Epidermal melanocyte (primary cell): Measurements from ENCODE around the gene FBXO31.
A peak's percentile ranks its signal among the peaks of the same experiment; 100 is the strongest.

ENCODE experiments used
- DNase-seq: peaks from one replicate; pipeline ENCODE4 v3.0.0; 2011; ENCODE audit warnings: low spot score; ENCODE audit not compliant: insufficient read length

FBXO31 gene

GRCh38 chr16:87383505-87384161 is at the start of gene FBXO31:
Gene FBXO31 (minus strand): TSS chr16:87383776. CDS start chr16:87383744, 32 bp downstream.
- DNase-seq: peak; percentile 68

- no peak for DNase-seq
Measured at GRCh38 chr16:87432330-87432915, 48.8 kb upstream of the FBXO31 start.

- no peak for DNase-seq
Measured at GRCh38 chr16:87431926-87432325, 48.4 kb upstream of the FBXO31 start.

GRCh38 chr16:87426423-87427215 is 43.0 kb upstream of the FBXO31 start:
- DNase-seq: no peak

GRCh38 chr16:87425941-87426340 is 42.4 kb upstream of the FBXO31 start:
- no peak for DNase-seq

- no peak for DNase-seq
Measured at GRCh38 chr16:87424266-87424665, 40.7 kb upstream of the FBXO31 start.

- no peak for DNase-seq
Measured at GRCh38 chr16:87423429-87423828, 39.9 kb upstream of the FBXO31 start.

- DNase-seq: no peak
Measured at GRCh38 chr16:87422106-87422505, 38.5 kb upstream of the FBXO31 start.

GRCh38 chr16:87421003-87421912 is 37.7 kb upstream of the FBXO31 start:
- DNase-seq: no peak

- no peak for DNase-seq
Measured at GRCh38 chr16:87420026-87421002, 36.7 kb upstream of the FBXO31 start.

GRCh38 chr16:87418644-87419043 is 35.1 kb upstream of the FBXO31 start:
- DNase-seq: no peak

- no peak for DNase-seq
Measured at GRCh38 chr16:87418216-87418615, 34.6 kb upstream of the FBXO31 start.

GRCh38 chr16:87417528-87417910 is 33.9 kb upstream of the FBXO31 start:
- no peak for DNase-seq

- DNase-seq: peak; percentile 49
Measured at GRCh38 chr16:87416826-87417527, 33.4 kb upstream of the FBXO31 start.

- DNase-seq: no peak
Measured at GRCh38 chr16:87415441-87415840, 31.9 kb upstream of the FBXO31 start.

GRCh38 chr16:87414251-87414680 is 30.7 kb upstream of the FBXO31 start:
- DNase-seq: no peak

GRCh38 chr16:87412996-87413421 is 29.4 kb upstream of the FBXO31 start:
- no peak for DNase-seq

- DNase-seq: no peak
Measured at GRCh38 chr16:87412371-87412995, 28.9 kb upstream of the FBXO31 start.
